ENCODE data around the gene PSMD1. TPM values are rescaled to one million over a fixed set of nuclear protein-coding genes. Genes with fewer than 3 reads are reported as not detected.

Gene PSMD1
- total and polyA plus RNA-seq, 8 donors: 13.4 to 35.6 (median 25.1) TPM

DNA sequence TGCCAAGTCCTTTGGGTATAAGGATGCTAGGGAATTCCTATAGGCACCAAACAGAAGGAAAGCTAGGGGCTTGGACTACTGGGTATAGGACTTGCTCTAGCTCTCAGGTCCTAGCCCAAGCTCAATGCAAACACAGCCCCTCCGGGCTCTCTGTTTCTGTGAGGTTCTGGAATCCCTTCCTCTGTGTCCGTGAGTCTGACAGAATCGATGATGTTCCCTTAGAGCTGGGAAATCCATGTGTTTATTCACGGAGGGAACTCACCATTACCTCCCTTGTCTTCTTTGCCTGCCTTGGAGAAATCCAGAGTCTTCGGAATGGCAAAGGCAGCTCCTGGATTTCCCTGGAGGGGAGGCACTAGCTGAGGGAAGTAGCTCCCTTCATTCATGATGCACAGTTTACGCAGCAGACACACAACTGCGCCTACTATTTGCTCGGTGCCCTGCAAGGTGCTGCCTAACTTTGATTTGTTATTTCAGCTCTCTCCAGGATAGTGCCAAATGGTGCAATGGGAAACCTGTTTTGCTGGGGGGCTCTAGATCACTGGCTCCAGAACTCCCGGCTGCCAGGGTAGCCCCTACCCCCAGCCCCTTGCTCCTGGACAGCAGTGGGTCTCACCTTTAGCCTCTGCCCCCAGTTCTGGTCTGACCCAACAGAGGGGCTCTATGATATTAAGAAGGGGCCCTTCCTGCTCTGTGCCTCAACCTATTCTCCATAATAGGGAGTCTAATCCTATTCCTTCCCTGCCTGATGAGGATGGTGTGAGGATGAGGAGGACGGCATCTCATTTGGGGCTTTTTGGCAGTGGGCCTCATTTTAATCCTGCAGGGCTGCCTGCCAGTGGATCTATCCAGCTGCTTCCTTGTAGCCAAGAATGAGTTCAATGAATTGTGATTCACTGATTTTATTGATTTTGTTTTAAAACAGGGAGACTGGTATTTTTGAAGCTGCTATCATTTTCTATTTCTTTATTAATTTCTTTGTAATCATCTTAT is 8.4 kb upstream of the PSMD1 start:
- peak overlapping the region in 2 of 4 donors; percentile 78 to 86 for H3K27ac ChIP-seq
- WGBS, 2 donors: 66 to 67% methylated on average over 10 of the region's 10 CpGs
- ATAC-seq (no peak), FAIRE-seq (no peak), DNase-seq (no peak)
- intact Hi-C loops (cut with DNase I): no loop called here
- no peaks in the 10 kb centered on the region for H3K36me3 ChIP-seq
- no peaks in the 10 kb centered on the region for H3K27me3 ChIP-seq
- H3K9me3 ChIP-seq: no peaks in the 10 kb centered on the region
- no peak overlapping the region for H3K4me3 ChIP-seq
- TF ChIP-seq, protein P1, sequence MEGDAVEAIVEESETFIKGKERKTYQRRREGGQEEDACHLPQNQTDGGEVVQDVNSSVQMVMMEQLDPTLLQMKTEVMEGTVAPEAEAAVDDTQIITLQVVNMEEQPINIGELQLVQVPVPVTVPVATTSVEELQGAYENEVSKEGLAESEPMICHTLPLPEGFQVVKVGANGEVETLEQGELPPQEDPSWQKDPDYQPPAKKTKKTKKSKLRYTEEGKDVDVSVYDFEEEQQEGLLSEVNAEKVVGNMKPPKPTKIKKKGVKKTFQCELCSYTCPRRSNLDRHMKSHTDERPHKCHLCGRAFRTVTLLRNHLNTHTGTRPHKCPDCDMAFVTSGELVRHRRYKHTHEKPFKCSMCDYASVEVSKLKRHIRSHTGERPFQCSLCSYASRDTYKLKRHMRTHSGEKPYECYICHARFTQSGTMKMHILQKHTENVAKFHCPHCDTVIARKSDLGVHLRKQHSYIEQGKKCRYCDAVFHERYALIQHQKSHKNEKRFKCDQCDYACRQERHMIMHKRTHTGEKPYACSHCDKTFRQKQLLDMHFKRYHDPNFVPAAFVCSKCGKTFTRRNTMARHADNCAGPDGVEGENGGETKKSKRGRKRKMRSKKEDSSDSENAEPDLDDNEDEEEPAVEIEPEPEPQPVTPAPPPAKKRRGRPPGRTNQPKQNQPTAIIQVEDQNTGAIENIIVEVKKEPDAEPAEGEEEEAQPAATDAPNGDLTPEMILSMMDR (IDR thresholded peaks at IDR 0.05): no peak
- peaks cover 33 to 51% (median 42%) of the 10 kb centered on the region in 3 donors for H3K4me1 ChIP-seq

DNA sequence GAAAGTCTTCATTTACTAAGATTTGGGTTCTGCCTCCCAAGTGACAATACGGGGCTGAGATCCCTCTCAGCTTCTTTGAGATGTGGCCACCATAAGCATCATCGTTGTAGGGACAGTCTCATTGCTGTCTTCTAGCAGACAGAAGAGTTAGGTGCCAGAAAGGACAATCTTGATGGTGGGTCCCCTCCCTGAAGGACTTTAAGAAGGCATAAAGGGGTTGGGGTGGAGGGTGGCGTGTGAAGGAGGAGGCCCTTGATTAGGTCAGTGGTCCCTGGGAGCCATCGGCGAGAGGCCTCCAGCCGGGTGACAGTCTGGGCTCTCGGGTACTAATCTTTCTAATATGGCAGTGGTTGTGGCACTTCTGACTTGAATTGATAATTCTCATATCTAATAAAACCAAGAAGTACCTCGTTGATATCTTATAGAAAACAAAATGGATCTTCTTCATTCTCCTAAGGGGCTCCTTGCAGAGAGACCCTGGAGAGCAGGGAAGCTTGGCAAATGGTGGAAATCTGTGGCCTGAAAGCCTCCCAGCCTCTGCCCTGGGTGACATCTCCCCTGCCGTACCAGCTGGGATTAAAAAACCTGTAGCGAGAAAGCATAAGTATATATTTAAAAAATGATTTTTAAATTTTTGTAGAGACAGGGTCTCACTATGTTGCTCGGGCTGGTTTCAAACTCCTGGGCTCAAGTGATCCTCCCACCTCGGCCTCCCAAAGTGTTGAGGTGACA is 7.2 kb upstream of the PSMD1 start:
- TF ChIP-seq, protein P1 (IDR thresholded peaks at IDR 0.05): no peak
- Histone ChIP-seq H3K4me3 (no peak overlapping the region), H3K36me3 (no peaks in the 10 kb centered on the region), H3K27me3 (no peaks in the 10 kb centered on the region), H3K27ac (peak overlapping the region; percentile 6 to 86 (median 76)), H3K4me1 (peaks cover 33 to 51% (median 42%) of the 10 kb centered on the region in 3 donors), H3K9me3 (no peaks in the 10 kb centered on the region)
- DNase-seq (no peak), ATAC-seq (no peak), FAIRE-seq (no peak)
- WGBS, 2 donors: 64 to 72% methylated on average over 12 of the region's 12 CpGs
- intact Hi-C loops (cut with DNase I): no loop called here

DNA sequence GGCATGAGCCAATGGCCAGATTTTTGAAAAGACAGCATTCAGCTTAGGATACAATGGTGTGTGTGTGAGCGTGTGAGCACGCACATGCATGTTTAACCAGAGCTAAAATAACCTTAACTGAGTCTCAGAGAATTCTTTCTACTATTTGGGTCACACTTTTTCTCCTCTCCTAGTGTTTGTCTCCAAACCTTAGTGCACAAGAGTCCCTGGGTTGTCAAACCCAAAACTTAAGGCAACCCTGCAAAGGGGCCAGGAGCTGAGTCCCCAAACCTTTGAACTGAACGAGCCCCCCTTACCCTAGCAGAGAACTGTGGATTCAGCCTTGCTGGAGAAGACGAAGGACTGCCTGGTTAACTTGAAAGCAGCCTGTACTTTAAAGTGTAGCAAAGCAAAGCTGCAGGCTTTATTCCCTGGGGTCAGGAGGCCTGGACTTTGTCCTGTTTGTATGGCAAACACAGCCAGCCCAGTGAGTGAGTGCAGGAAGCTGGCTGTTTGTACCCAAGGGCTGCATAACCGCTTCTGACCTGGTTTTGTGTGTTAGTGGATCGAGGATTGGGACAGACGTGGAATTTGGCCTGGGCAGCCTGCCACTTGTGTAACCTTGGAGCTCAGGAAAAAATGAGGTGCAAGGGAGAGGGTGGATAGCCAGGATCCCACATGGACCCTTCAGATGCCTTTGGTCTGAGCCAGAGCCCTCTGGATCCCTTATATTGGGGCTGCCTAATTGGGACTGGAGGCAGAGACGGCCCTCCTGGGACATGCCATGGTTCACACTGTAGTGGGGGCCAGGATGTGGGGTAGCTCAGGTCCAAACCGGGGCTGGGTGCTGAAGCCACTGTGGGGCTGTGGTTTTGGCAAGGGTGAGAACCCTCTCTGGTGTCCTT is 6.4 kb upstream of the PSMD1 start:
- Histone ChIP-seq H3K9me3 (no peaks in the 10 kb centered on the region), H3K4me3 (no peak overlapping the region), H3K36me3 (no peaks in the 10 kb centered on the region), H3K4me1 (peaks cover 33 to 51% (median 42%) of the 10 kb centered on the region in 3 donors), H3K27me3 (no peaks in the 10 kb centered on the region), H3K27ac (peak overlapping the region; percentile 31 to 86 (median 76))
- FAIRE-seq (peak; percentile 37), DNase-seq (peak; percentile 74 to 89 (median 86)), ATAC-seq (peak; percentile 72 to 87 (median 86))
- 8 to 9% methylated on average over 9 of the region's 9 CpGs for WGBS, 2 donors
- intact Hi-C loops (cut with DNase I): no loop called here
- TF ChIP-seq, protein P1 (IDR thresholded peaks at IDR 0.05): no peak

DNA sequence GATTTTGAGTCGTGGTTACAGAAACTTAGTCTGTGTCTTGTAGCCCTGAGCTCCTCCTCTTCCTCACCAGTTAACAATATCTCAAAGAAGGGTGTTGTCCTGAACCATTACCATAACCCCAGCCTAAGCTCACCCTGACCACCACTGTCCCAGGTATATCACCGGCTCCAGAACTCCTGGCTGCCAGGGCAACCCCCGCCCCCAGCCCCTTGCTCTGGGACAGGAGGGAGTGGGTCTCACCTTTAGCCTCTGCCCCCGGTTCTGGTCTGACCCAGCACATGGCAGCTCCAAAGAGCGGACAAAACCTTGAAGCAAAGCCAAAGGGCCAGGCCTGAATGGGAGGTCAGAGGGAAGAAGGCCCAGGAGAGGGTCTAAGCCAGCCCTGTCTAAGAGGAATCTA is 5.6 kb upstream of the PSMD1 start:
- intact Hi-C loops (cut with DNase I): no loop called here
- no peaks in the 10 kb centered on the region for H3K36me3 ChIP-seq
- WGBS, 2 donors: 44 to 50% methylated on average over 5 of the region's 5 CpGs
- H3K4me1 ChIP-seq: peaks cover 33 to 51% (median 42%) of the 10 kb centered on the region in 3 donors
- no peak overlapping the region for H3K4me3 ChIP-seq
- DNase-seq: peak in 1 of 6 donors; percentile 73
- H3K27ac ChIP-seq: peak overlapping the region; percentile 31 to 86 (median 76)
- no peak for FAIRE-seq
- TF ChIP-seq, protein P1 (IDR thresholded peaks at IDR 0.05): no peak
- ATAC-seq: no peak
- no peaks in the 10 kb centered on the region for H3K27me3 ChIP-seq
- H3K9me3 ChIP-seq: no peaks in the 10 kb centered on the region

All from pancreas (tissue), 10 donors.